Measurements from ENCODE around the gene ATG7.
"Not testable (repeated sequence)": the region's sequence is repeated elsewhere in the genome, so short reads cannot be mapped to it uniquely, and the experiment has no call there.

The ATG7 gene

DNA sequence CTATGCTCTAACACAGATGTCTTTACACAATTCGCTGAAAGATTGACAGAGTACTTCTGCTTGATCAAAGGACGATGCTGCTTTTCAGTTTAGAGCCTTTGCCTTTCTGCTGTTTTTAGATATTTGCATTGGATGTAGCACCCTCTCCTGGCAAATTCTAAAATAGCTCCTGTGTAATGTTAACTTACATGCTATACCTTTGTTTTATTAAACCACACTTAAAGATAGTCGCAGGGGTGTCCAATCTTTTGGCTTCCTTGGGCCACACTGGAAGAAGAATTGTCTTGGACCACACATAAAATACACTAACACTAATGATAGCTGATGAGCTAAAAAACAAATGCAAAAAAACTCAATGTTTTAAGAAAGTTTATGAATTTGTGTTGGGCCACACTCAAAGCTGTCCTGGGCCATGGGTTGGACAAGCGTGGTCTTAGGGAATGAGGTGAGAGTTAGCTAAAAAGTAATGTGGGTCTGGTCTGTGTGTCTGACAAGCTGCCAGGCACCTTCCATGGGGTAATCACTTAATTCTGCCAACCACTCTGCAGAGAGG lies 62.9 kb downstream of the ATG7 start:
- H3K4me3 ChIP-seq (ENCODE audit: low read depth, low read length), result no peak overlapping the region
- DNase-seq (ENCODE audit: low read depth), result peak; percentile 33
- TF ChIP-seq, protein P1, sequence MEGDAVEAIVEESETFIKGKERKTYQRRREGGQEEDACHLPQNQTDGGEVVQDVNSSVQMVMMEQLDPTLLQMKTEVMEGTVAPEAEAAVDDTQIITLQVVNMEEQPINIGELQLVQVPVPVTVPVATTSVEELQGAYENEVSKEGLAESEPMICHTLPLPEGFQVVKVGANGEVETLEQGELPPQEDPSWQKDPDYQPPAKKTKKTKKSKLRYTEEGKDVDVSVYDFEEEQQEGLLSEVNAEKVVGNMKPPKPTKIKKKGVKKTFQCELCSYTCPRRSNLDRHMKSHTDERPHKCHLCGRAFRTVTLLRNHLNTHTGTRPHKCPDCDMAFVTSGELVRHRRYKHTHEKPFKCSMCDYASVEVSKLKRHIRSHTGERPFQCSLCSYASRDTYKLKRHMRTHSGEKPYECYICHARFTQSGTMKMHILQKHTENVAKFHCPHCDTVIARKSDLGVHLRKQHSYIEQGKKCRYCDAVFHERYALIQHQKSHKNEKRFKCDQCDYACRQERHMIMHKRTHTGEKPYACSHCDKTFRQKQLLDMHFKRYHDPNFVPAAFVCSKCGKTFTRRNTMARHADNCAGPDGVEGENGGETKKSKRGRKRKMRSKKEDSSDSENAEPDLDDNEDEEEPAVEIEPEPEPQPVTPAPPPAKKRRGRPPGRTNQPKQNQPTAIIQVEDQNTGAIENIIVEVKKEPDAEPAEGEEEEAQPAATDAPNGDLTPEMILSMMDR (IDR thresholded peaks at IDR 0.05; ENCODE audit: control insufficient read depth, extremely low read depth, insufficient read depth), result peak; percentile 75

DNA sequence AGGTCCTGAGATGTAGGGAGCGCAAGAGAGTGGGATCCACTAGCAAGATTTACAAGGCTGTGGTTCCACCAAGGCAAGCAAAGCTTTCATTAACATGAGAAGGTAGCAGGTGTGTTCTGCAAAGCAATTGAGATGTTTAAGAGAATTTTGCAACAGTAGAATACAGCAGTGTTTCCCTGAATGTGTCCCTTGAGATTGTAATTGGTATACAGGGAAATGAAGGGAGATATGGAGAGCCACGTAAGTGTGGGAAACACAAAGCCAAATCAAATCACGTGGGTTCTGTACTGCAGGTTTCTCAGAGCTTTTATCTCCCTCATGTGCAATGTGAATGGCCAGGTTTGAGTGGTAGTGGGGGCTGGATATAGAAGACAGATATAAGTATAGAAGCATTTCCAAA lies 67.3 kb downstream of the ATG7 start:
- no peak for DNase-seq (ENCODE audit: low read depth)
- no peak overlapping the region for H3K4me3 ChIP-seq (ENCODE audit: low read depth, low read length)
- TF ChIP-seq, protein P1 (IDR thresholded peaks at IDR 0.05; ENCODE audit: control insufficient read depth, extremely low read depth, insufficient read depth), result no peak

DNA sequence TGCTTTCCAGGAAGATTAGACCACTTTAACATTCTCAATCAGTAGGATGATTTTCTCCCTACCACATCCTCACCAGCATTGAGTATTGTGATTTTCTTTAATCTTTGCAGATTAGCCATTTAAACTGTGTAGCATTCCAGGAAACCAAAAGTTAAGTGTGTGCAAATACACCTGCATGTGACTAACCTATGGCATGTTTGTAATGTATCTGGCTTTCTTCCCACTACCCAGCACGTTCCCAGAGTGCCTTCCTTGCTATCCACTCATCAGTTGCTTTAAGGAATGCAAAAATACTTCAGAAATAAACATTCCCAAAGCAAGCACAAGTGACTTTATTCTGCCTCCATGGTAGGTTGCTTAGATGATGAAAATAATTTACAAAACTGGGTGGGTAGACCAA lies 74.2 kb downstream of the ATG7 start:
- TF ChIP-seq, protein P1 (IDR thresholded peaks at IDR 0.05; ENCODE audit: control insufficient read depth, extremely low read depth, insufficient read depth), result no peak
- peak; percentile 30 for DNase-seq (ENCODE audit: low read depth)
- H3K4me3 ChIP-seq (ENCODE audit: low read depth, low read length), result no peak overlapping the region

DNA sequence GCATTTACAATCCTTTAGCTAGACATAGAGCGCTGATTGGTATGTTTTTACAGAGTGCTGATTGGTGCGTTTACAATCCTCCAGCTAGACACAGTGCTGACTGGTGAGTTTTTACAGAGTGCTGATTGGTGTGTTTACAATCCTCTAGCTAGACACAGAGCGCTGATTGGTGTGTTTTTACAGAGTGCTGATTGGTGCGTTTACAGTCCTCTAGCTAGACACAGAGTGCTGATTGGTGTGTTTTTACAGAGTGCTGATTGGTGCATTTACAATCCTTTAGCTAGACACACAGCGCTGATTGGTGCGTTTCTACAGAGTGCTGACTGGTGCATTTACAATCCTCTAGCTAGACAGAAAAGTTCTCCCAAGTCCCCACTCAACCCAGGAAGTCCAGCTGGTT lies 76.7 kb downstream of the ATG7 start:
- not testable (repeated sequence) for H3K4me3 ChIP-seq (ENCODE audit: low read depth, low read length); DNase-seq (ENCODE audit: low read depth)

DNA sequence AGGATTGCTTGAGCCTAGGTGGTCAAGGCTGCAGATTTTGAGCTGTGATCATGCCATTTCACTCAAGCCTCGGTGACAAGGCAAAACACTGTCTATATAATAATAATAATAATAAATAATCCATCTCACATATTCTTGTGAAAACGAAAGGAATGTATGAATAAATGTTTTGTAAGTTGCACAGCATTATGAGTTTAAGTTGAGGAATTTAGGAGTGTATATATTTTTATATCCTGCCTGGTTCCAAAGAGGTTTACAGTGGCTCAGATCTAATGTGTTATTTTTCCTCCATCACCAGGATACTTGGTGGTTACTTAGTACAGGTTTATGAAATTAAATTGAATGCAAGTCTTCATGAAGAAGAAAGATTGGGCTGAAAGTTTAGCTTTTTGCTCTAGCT lies 77.2 kb downstream of the ATG7 start:
- TF ChIP-seq, protein P1 (IDR thresholded peaks at IDR 0.05; ENCODE audit: control insufficient read depth, extremely low read depth, insufficient read depth), result no peak

DNA sequence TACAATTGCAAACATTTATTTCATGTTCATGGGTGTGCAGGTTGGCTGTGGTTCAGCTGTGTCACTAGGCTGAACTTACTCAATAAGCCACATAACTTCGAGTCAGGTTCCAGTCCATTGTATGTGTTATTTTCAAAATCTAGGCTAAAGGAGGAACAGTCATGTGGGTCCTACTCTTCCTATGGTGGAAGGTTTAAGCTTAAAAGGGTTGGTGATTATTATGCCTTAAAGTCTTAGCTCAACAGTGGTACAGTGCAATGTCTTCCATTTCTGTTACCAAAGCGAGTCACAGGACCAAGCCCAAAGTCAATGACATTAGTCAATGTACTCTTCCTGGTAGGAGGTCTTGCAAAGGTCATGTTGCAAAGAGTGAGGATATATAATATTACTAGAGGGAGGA lies 78.2 kb downstream of the ATG7 start:
- no peak for DNase-seq (ENCODE audit: low read depth)
- no peak overlapping the region for H3K4me3 ChIP-seq (ENCODE audit: low read depth, low read length)
- TF ChIP-seq, protein P1 (IDR thresholded peaks at IDR 0.05; ENCODE audit: control insufficient read depth, extremely low read depth, insufficient read depth), result no peak

More for the DNA sequence above, 77.2 kb downstream of the ATG7 start:
- no peak for DNase-seq (ENCODE audit: low read depth)
- no peak overlapping the region for H3K4me3 ChIP-seq (ENCODE audit: low read depth, low read length)

DNA sequence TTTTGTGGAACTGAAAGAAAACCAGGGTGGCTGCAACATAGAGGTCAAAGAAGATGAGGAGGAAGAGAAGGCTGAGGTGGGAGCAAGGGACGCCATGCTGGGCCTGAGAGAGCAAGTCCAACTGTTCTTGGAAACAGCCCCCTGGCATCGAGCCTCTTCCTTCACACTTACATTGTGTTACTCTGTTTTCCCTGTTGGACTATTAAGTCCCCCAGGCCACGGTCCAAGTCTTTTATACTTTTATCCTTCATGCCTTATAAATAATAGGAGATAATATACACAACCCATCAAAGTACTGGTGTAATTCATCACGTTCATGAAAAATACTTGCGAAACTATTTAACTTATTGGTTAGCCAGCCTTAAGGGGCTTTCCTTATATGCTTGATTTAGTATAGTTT lies 79.3 kb downstream of the ATG7 start:
- no peak overlapping the region for H3K4me3 ChIP-seq (ENCODE audit: low read depth, low read length)
- DNase-seq (ENCODE audit: low read depth), result no peak
- TF ChIP-seq, protein P1 (IDR thresholded peaks at IDR 0.05; ENCODE audit: control insufficient read depth, extremely low read depth, insufficient read depth), result no peak
